Astrocyte (in vitro differentiated cells and primary cell): Measurements from ENCODE around the gene LRRC27. TPM values are rescaled to one million over a fixed set of nuclear protein-coding genes. Genes with fewer than 3 reads are reported as not detected.

Experiments used
- DNase-seq: peaks from one replicate; pipeline ENCODE4 v3.0.0-alpha.2; 2010; ENCODE audit warnings: low read depth
- FAIRE-seq: peaks from 2 replicates; lab custom pipeline; 2011; peaks lifted over from hg19 to GRCh38; lab: Jason Lieb, UNC
- H2AFZ ChIP-seq: 2 replicates; pipeline ENCODE4 v1.6.0; 2012; ENCODE audit warnings: low read depth, low read length, inconsistent platforms
- H3K27ac ChIP-seq: 2 replicates; pipeline ENCODE4 v1.5.1; 2011; ENCODE audit warnings: low read depth, low read length, inconsistent platforms
- H3K27me3 ChIP-seq: 2 replicates; pipeline ENCODE4 v1.6.0; 2011; ENCODE audit warnings: low read length, inconsistent platforms; ENCODE audit not compliant: insufficient read depth
- H3K36me3 ChIP-seq: 2 replicates; pipeline ENCODE4 v1.5.1; 2011; ENCODE audit warnings: low read length, inconsistent platforms; ENCODE audit not compliant: insufficient read depth
- H3K4me1 ChIP-seq: 2 replicates; pipeline ENCODE4 v1.5.1; 2011; ENCODE audit warnings: low read length, inconsistent platforms; ENCODE audit not compliant: insufficient read depth
- H3K4me2 ChIP-seq: 2 replicates; pipeline ENCODE4 v1.6.0; 2012; ENCODE audit warnings: low read length, inconsistent platforms
- H3K4me3 ChIP-seq: 2 replicates; pipeline ENCODE4 v1.5.1; 2011; ENCODE audit warnings: low read depth, mild to moderate bottlenecking, low read length, inconsistent platforms; ENCODE audit not compliant: insufficient read depth
- H3K79me2 ChIP-seq: 2 replicates; pipeline ENCODE4 v1.6.0; 2012; ENCODE audit warnings: mild to moderate bottlenecking, low read length, inconsistent platforms; ENCODE audit not compliant: insufficient read depth
- H3K9ac ChIP-seq: 2 replicates; pipeline ENCODE4 v1.6.0; 2012; ENCODE audit warnings: mild to moderate bottlenecking, low read length, inconsistent platforms
- H3K9me3 ChIP-seq: 2 replicates; pipeline ENCODE4 v1.5.1; 2012; ENCODE audit warnings: low read depth, mild to moderate bottlenecking, low read length, inconsistent platforms; ENCODE audit not compliant: insufficient read depth
- H4K20me1 ChIP-seq: 2 replicates; pipeline ENCODE4 v1.6.0; 2012; ENCODE audit warnings: low read length, inconsistent platforms; ENCODE audit not compliant: insufficient read depth
- H3K27ac Mint-ChIP-seq: one replicate; pipeline ENCODE4 v1.8.0; 2021; ENCODE audit warnings: mild to moderate bottlenecking, mixed read lengths; ENCODE audit not compliant: unreplicated experiment
- H3K27me3 Mint-ChIP-seq: one replicate; pipeline ENCODE4 v1.8.0; 2021; ENCODE audit warnings: low read depth, mixed read lengths; ENCODE audit not compliant: unreplicated experiment
- H3K36me3 Mint-ChIP-seq: one replicate; pipeline ENCODE4 v1.8.0; 2021; ENCODE audit warnings: low read depth, mixed read lengths; ENCODE audit not compliant: unreplicated experiment
- H3K4me1 Mint-ChIP-seq: one replicate; pipeline ENCODE4 v1.8.0; 2021; ENCODE audit warnings: low read depth, mixed read lengths; ENCODE audit not compliant: unreplicated experiment
- H3K4me3 Mint-ChIP-seq: one replicate; pipeline ENCODE4 v1.8.0; 2021; ENCODE audit warnings: mild to moderate bottlenecking, moderate library complexity, mixed read lengths; ENCODE audit not compliant: unreplicated experiment
- H3K9me3 Mint-ChIP-seq: one replicate; pipeline ENCODE4 v1.8.0; 2021; ENCODE audit warnings: mild to moderate bottlenecking, mixed read lengths; ENCODE audit not compliant: unreplicated experiment
- CTCF ChIP-seq: IDR thresholded peaks from 2 replicates; pipeline ENCODE4 v1.5.1; 2011; ENCODE audit warnings: low read depth, mild to moderate bottlenecking, inconsistent platforms, low read length, moderate library complexity; ENCODE audit not compliant: insufficient read depth
- EZH2 ChIP-seq: IDR thresholded peaks from 2 replicates; pipeline ENCODE4 v1.6.1; 2012; ENCODE audit warnings: mild to moderate bottlenecking, low read length, inconsistent platforms; ENCODE audit not compliant: insufficient read depth
- total RNA-seq: library from RNA; stranded (reverse); gene quantifications from 2 replicates; pipeline ENCODE4 v1.2.1, GENCODE V29; 2021

Gene LRRC27
- total RNA-seq, 1 donor from 2014 or later: 8.0 TPM

DNA sequence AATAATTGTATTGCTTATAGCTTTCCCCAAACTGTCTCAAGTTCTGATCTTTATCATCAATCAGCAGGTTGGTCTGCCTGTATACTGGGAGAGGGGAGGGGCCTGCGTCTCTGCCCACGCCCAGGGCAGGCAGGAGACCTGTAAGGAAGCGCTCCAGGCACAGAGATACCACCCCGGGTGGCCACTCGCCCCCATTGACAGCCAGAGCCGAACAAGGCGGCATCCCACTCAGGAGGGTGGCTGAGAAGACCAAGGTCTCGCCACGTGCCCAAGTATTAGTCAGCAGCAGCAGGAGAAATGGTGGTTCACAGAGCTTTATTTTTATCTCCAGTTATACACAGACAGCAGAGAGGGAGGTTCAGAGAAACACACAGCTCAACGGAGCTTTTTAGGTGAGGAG, 31.4 kb upstream of the LRRC27 start:
- Histone ChIP-seq H3K9me3 (no peaks in the 10 kb centered on the region), H4K20me1 (peaks cover 6% of the 10 kb centered on the region), H3K36me3 (no peaks in the 10 kb centered on the region), H3K27me3 (peaks cover 16% of the 10 kb centered on the region), H3K4me3 (no peak overlapping the region), H3K9ac (no peak overlapping the region), H3K79me2 (no peaks in the 10 kb centered on the region), H2AFZ (no peak overlapping the region), H3K27ac (no peak overlapping the region), H3K4me1 (no peaks in the 10 kb centered on the region), H3K4me2 (no peak overlapping the region)
- DNase-seq (no peak), FAIRE-seq (no peak)
- no peak for TF ChIP-seq CTCF
- TF ChIP-seq EZH2: no peak
- Mint-ChIP-seq H3K9me3 (no peaks in the 10 kb centered on the region), H3K27me3 (peaks cover 17% of the 10 kb centered on the region), H3K4me1 (peaks cover 3% of the 10 kb centered on the region), H3K36me3 (no peaks in the 10 kb centered on the region), H3K4me3 (no peak overlapping the region), H3K27ac (no peak overlapping the region)

DNA sequence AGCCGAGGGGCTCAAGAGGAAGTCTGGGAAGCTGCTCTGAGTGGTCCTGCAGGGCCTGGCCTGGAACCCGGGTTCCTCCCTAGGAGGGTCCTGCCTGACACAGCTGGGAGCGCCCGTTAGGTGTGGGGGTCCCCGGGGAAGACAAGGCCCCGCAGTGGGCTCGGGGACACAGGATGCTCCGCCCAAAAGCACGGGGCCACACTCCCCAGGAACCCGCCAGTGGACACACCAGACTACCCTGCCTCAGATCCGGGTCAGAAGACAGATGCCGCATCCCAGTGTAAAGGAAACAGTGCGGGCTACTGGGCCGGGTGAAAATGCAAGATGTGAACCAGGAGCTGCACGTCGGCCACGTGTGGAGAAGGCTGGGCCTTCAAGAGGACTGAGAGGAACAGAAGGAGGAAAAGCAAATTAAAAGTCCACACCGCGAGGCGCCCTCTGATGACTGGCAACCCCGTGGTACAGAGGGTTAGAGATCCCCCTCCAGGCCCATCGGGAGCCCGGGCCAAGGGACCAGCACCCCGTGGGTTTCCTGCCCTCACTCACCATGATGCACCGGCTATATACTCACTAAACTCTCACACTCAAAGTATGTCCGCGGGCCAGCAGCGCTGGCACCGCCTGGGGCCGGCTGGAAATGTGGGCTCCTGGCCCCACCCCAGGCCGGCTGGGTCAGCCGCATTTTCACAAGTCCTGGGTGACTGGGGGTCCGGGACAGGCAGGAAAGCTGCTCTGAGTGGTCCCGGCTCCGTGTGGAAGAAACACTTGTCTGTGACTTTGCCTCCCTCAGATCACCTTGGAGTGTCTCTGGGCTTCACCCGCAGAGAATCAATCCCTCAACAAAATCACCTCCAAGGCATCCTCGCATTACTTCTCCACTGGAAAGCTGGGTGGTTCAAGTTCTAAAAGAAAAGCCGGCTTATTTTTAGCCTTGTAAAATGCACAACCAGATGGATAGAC, 30.3 kb upstream of the LRRC27 start:
- peaks cover 1% of the 10 kb centered on the region for H3K4me1 ChIP-seq
- H3K9me3 ChIP-seq: no peaks in the 10 kb centered on the region
- no peak overlapping the region for H2AFZ ChIP-seq
- Mint-ChIP-seq H3K27ac (no peak overlapping the region), H3K9me3 (peaks cover 7% of the 10 kb centered on the region), H3K4me1 (peaks cover 3% of the 10 kb centered on the region), H3K4me3 (no peak overlapping the region), H3K27me3 (peaks cover 27% of the 10 kb centered on the region), H3K36me3 (peaks cover 3% of the 10 kb centered on the region)
- no peaks in the 10 kb centered on the region for H3K79me2 ChIP-seq
- FAIRE-seq (no peak), DNase-seq (no peak)
- H3K4me2 ChIP-seq: no peak overlapping the region
- H3K4me3 ChIP-seq: no peak overlapping the region
- H3K9ac ChIP-seq: no peak overlapping the region
- H3K27ac ChIP-seq: no peak overlapping the region
- no peak for TF ChIP-seq CTCF
- TF ChIP-seq EZH2: no peak
- H3K36me3 ChIP-seq: no peaks in the 10 kb centered on the region
- peaks cover 16% of the 10 kb centered on the region for H3K27me3 ChIP-seq
- H4K20me1 ChIP-seq: peaks cover 13% of the 10 kb centered on the region
